Testis (tissue), 3 donors: Measurements from ENCODE around the gene DYRK1B. TPM values are rescaled to one million over a fixed set of nuclear protein-coding genes. Genes with fewer than 3 reads are reported as not detected.
"Not testable (repeated sequence)": the region's sequence is repeated elsewhere in the genome, so short reads cannot be mapped to it uniquely, and the experiment has no call there.

ENCODE experiments used
- DNase-seq: peaks from one replicate; pipeline ENCODE4 v3.0.0-alpha.2; 2019
- H3K27ac ChIP-seq, 2 donors: fragments of 200-600 bp; sonication (generic); one replicate each; pipeline ENCODE4 v1.5.1; 2019
- H3K27me3 ChIP-seq: fragments of 200-600 bp; sonication (generic); one replicate; pipeline ENCODE4 v1.5.1; 2019
- H3K36me3 ChIP-seq: fragments of 200-600 bp; sonication (generic); one replicate; pipeline ENCODE4 v1.5.1; 2017; ENCODE audit warnings: low read depth; ENCODE audit errors: missing control alignments
- H3K4me1 ChIP-seq: fragments of 200-600 bp; sonication (generic); one replicate; pipeline ENCODE4 v1.5.1; 2019
- H3K4me3 ChIP-seq, 2 donors: fragments of 200-600 bp; sonication (generic); one replicate each; pipeline ENCODE4 v1.5.1; 2017 to 2019
- H3K9me3 ChIP-seq: fragments of 200-600 bp; sonication (generic); one replicate; pipeline ENCODE4 v1.5.1; 2017
- CTCF ChIP-seq, 3 experiments: fragments of 450-650 bp in 2 of 3; fragments of 200-600 bp in 1 of 3; sonication (generic) in 1 of 3; IDR thresholded peaks; one replicate each; pipeline ENCODE4 v1.5.1; 2016 to 2019; ENCODE audit warnings: antibody characterized with exemption in 3 of 3, mild to moderate bottlenecking in 2 of 3, moderate library complexity in 1 of 3
- POLR2A ChIP-seq: fragments of 450-650 bp; IDR thresholded peaks from one replicate; pipeline ENCODE4 v1.6.1; 2017; ENCODE audit warnings: antibody characterized with exemption, mild to moderate bottlenecking, moderate library complexity
- WGBS, 2 donors: methylation state at CpG; one replicate each; pipeline ENCODE4 v1.1.5; 2018; 5-methylcytosine and 5-hydroxymethylcytosine counted together
- intact Hi-C: fragments of 100-400 bp; cut with DNase I; formaldehyde crosslinking; loops from one replicate; pipeline ENCODE4 v1.15.1; 2023; ENCODE audit warnings: low total_unique reads
- polyA plus RNA-seq: library from polyadenylated mRNA; stranded (reverse); fragments of 350-450 nt; fragmentation: Illumina TruSeq; extraction: RNeasy Lipid Tissue Mini Kit (QIAGEN cat#74804); gene quantifications from one replicate; pipeline ENCODE4 v1.2.3, GENCODE V29; 2014; ENCODE audit warnings: low read depth, low replicate concordance; ENCODE audit not compliant: insufficient read depth
- total RNA-seq, 2 donors: library from RNA; depleted of rRNA; stranded (reverse); fragments of >200 nt; gene quantifications; one replicate each; pipeline ENCODE4 v1.2.3, GENCODE V29; 2016

Gene DYRK1B
- total and polyA plus RNA-seq, 3 donors from 2014 or later = 90.8 to 127 (median 124) TPM

- H3K4me1 ChIP-seq = no peaks in the 10 kb centered on the region
- no peak overlapping the region for H3K27ac ChIP-seq
- intact Hi-C loops = no loop called here
- no peak overlapping the region for H3K4me3 ChIP-seq
- TF ChIP-seq POLR2A (no peak), CTCF (IDR thresholded peaks at IDR 0.05) (no peak)
- 83 to 86% methylated on average over 5 of the region's 5 CpGs for WGBS, 2 donors
- DNase-seq = no peak
- H3K36me3 ChIP-seq = no peaks in the 10 kb centered on the region
- H3K9me3 ChIP-seq = no peaks in the 10 kb centered on the region
- H3K27me3 ChIP-seq = no peaks in the 10 kb centered on the region
Observed at GRCh38 chr19:39816287-39817048, 17.5 kb downstream of the DYRK1B start.

GRCh38 chr19:39814595-39814994 is 19.4 kb downstream of the DYRK1B start:
- Histone ChIP-seq H3K36me3 (no peaks in the 10 kb centered on the region), H3K4me1 (no peaks in the 10 kb centered on the region), H3K4me3 (no peak overlapping the region), H3K9me3 (no peaks in the 10 kb centered on the region), H3K27me3 (no peaks in the 10 kb centered on the region), H3K27ac (no peak overlapping the region)
- intact Hi-C loops = no loop called here
- 90 to 94% methylated on average over 3 of the region's 3 CpGs for WGBS, 2 donors
- DNase-seq = no peak
- TF ChIP-seq CTCF (IDR thresholded peaks at IDR 0.05) (no peak), POLR2A (no peak)

- H3K27me3 ChIP-seq, H3K4me1 ChIP-seq, intact Hi-C loops, H3K27ac ChIP-seq, H3K36me3 ChIP-seq, H3K4me3 ChIP-seq, DNase-seq, H3K9me3 ChIP-seq: not testable (repeated sequence)
- 92 to 95% methylated on average over 6 of the region's 6 CpGs for WGBS, 2 donors
Observed at GRCh38 chr19:39814111-39814510, 19.9 kb downstream of the DYRK1B start.

- no peak for DNase-seq
- TF ChIP-seq CTCF (IDR thresholded peaks at IDR 0.05) = no peak
- TF ChIP-seq POLR2A = no peak
- Histone ChIP-seq H3K27me3 (no peaks in the 10 kb centered on the region), H3K9me3 (no peaks in the 10 kb centered on the region), H3K27ac (no peak overlapping the region), H3K4me3 (no peak overlapping the region), H3K36me3 (no peaks in the 10 kb centered on the region), H3K4me1 (no peaks in the 10 kb centered on the region)
- 61 to 75% methylated on average over 9 of the region's 9 CpGs for WGBS, 2 donors
- intact Hi-C loops = no loop called here
Observed at GRCh38 chr19:39813264-39813993, 20.5 kb downstream of the DYRK1B start.

GRCh38 chr19:39811064-39811463 is 22.9 kb downstream of the DYRK1B start:
- intact Hi-C loops = no loop called here
- WGBS, 2 donors = 94 to 95% methylated on average over 4 of the region's 4 CpGs
- DNase-seq = no peak
- H3K9me3 ChIP-seq = no peaks in the 10 kb centered on the region
- H3K27ac ChIP-seq = no peak overlapping the region
- H3K4me1 ChIP-seq = no peaks in the 10 kb centered on the region
- no peaks in the 10 kb centered on the region for H3K27me3 ChIP-seq
- H3K36me3 ChIP-seq = no peaks in the 10 kb centered on the region
- TF ChIP-seq POLR2A (no peak), CTCF (IDR thresholded peaks at IDR 0.05) (no peak)
- no peak overlapping the region for H3K4me3 ChIP-seq
